GM19397 (cell line): ENCODE results near the gene FAM107B.

Experiments
- ATAC-seq: cut with Tn5 transposase; IDR thresholded peaks from one replicate; pipeline ENCODE4 v1.9.1; 2021; ENCODE audit warnings: mild to moderate bottlenecking, moderate library complexity; ENCODE audit not compliant: unreplicated experiment

Gene FAM107B

GRCh38 chr10:14779001-14779651 lies 4.4 kb upstream of the FAM107B start:
- no peak for ATAC-seq

GRCh38 chr10:14776546-14776945 lies 1.8 kb upstream of the FAM107B start:
- ATAC-seq = no peak

- no peak for ATAC-seq
Observed at GRCh38 chr10:14775656-14776055, 959 bp upstream of the FAM107B start.

- ATAC-seq = no peak
Observed at GRCh38 chr10:14774214-14774580, 500 bp downstream of the FAM107B start.

GRCh38 chr10:14773551-14774213 lies 1.0 kb downstream of the FAM107B start:
- ATAC-seq = no peak

GRCh38 chr10:14772399-14772798 lies 2.3 kb downstream of the FAM107B start:
- no peak for ATAC-seq

- no peak for ATAC-seq
Observed at GRCh38 chr10:14770927-14771326, 3.8 kb downstream of the FAM107B start.

- no peak for ATAC-seq
Observed at GRCh38 chr10:14761372-14761771, 13.3 kb downstream of the FAM107B start.

- ATAC-seq = no peak
Observed at GRCh38 chr10:14758994-14759664, 15.6 kb downstream of the FAM107B start.

- ATAC-seq = no peak
Observed at GRCh38 chr10:14758451-14758850, 16.2 kb downstream of the FAM107B start.

- ATAC-seq = no peak
Observed at GRCh38 chr10:14757986-14758385, 16.7 kb downstream of the FAM107B start.

- no peak for ATAC-seq
Observed at GRCh38 chr10:14757394-14757793, 17.3 kb downstream of the FAM107B start.

- ATAC-seq = no peak
Observed at GRCh38 chr10:14753441-14753840, 21.3 kb downstream of the FAM107B start.

- ATAC-seq = no peak
Observed at GRCh38 chr10:14751921-14752320, 22.8 kb downstream of the FAM107B start.

GRCh38 chr10:14751014-14751896 lies 23.4 kb downstream of the FAM107B start:
- ATAC-seq = peak; percentile 71

GRCh38 chr10:14749070-14749809 lies 25.5 kb downstream of the FAM107B start:
- ATAC-seq = no peak

- no peak for ATAC-seq
Observed at GRCh38 chr10:14748441-14748840, 26.3 kb downstream of the FAM107B start.

GRCh38 chr10:14742815-14743214 lies 31.9 kb downstream of the FAM107B start:
- peak; percentile 57 for ATAC-seq

- ATAC-seq = no peak
Observed at GRCh38 chr10:14742382-14742781, 32.3 kb downstream of the FAM107B start.

- no peak for ATAC-seq
Observed at GRCh38 chr10:14740684-14741247, 33.9 kb downstream of the FAM107B start.
